Brain microvascular endothelial cell (primary cell): ENCODE measurements around the gene CDH13.

Experiments
- DNase-seq: peaks from one replicate; pipeline ENCODE4 v3.0.0-alpha.2; 2020
- H3K27ac ChIP-seq: fragments of 250-450 bp; sonication (Bioruptor Pico); 2 replicates; pipeline ENCODE4 v1.5.1; 2020; ENCODE audit warnings: mild to moderate bottlenecking, moderate library complexity
- H3K27me3 ChIP-seq: fragments of 250-450 bp; sonication (Bioruptor Pico); replicated peaks from 2 replicates; pipeline ENCODE4 v1.5.1; 2020; ENCODE audit warnings: mild to moderate bottlenecking
- H3K36me3 ChIP-seq: fragments of 250-450 bp; sonication (Bioruptor Pico); replicated peaks from 2 replicates; pipeline ENCODE4 v1.5.1; 2020; ENCODE audit warnings: mild to moderate bottlenecking
- H3K4me3 ChIP-seq: 2 replicates; pipeline ENCODE4 v1.5.1; 2011; ENCODE audit warnings: low read depth, mild to moderate bottlenecking, control low read depth, low read length, moderate library complexity
- in situ Hi-C: cut with HindIII; loops from 2 replicates; pipeline ENCODE4 v1.10.0; 2017; ENCODE audit warnings: low sequenced_read_pairs, low pct_ligation_motif_present
- TF ChIP-seq, protein P1 (sequence below): IDR thresholded peaks from 2 replicates; pipeline ENCODE4 v1.5.1; 2011; ENCODE audit warnings: low read depth, mild to moderate bottlenecking, moderate library complexity, low read length, control low read depth, inconsistent platforms; ENCODE audit errors: missing control alignments

Gene CDH13

DNA sequence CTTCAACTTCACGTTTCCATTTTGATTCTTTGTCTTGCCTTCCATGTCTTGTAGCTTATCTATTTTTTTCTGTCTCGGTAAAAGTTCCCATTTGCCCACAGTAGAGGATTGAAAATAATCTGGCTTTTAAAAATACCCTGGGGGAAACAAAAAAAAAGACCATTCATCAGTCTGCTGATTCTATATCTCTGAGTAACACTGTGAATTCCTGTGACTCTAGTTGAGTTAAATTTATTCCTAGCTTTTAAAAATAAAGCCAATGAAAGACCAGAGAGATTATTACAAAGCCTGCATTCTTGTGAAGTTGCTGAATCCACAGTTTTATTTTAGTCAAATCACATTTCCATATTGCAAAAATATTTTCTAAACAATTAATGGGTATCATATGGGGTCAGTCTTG, 532.3 kb downstream of the CDH13 start:
- in situ Hi-C loops, result no loop called here
- Histone ChIP-seq H3K27ac (no peak overlapping the region), H3K27me3 (no peaks in the 10 kb centered on the region), H3K36me3 (no peaks in the 10 kb centered on the region), H3K4me3 (no peak overlapping the region)
- TF ChIP-seq, protein P1, sequence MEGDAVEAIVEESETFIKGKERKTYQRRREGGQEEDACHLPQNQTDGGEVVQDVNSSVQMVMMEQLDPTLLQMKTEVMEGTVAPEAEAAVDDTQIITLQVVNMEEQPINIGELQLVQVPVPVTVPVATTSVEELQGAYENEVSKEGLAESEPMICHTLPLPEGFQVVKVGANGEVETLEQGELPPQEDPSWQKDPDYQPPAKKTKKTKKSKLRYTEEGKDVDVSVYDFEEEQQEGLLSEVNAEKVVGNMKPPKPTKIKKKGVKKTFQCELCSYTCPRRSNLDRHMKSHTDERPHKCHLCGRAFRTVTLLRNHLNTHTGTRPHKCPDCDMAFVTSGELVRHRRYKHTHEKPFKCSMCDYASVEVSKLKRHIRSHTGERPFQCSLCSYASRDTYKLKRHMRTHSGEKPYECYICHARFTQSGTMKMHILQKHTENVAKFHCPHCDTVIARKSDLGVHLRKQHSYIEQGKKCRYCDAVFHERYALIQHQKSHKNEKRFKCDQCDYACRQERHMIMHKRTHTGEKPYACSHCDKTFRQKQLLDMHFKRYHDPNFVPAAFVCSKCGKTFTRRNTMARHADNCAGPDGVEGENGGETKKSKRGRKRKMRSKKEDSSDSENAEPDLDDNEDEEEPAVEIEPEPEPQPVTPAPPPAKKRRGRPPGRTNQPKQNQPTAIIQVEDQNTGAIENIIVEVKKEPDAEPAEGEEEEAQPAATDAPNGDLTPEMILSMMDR, result no peak
- DNase-seq, result no peak

GRCh38 chr16:83160287-83161020, 533.7 kb downstream of the CDH13 start:
- no peak overlapping the region for H3K27ac ChIP-seq
- TF ChIP-seq, protein P1, result no peak
- in situ Hi-C loops, result no loop called here
- no peak for DNase-seq
- no peak overlapping the region for H3K4me3 ChIP-seq
- no peaks in the 10 kb centered on the region for H3K27me3 ChIP-seq
- H3K36me3 ChIP-seq, result no peaks in the 10 kb centered on the region

DNA sequence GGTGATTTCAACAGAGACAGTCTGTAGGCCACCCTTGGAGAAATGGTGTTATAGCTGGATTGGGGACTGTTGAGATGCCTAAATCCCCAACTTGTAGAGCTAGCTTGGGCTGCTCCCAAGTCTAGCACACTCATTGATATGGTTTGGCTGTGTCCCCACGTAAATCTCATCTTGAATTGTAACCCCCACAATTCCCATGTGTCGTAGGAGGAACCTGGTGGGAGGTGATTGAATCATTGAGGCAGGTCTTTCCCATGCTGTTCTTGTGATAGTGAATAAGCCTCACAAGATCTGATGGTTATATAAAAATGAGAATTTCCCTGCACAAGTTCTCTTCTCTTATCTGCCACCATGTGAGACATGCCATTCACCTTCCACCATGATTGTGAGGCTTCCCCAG, 536.0 kb downstream of the CDH13 start:
- TF ChIP-seq, protein P1, result no peak
- no peak for DNase-seq
- in situ Hi-C loops, result no loop called here
- Histone ChIP-seq H3K36me3 (no peaks in the 10 kb centered on the region), H3K27me3 (no peaks in the 10 kb centered on the region), H3K27ac (no peak overlapping the region), H3K4me3 (no peak overlapping the region)

DNA sequence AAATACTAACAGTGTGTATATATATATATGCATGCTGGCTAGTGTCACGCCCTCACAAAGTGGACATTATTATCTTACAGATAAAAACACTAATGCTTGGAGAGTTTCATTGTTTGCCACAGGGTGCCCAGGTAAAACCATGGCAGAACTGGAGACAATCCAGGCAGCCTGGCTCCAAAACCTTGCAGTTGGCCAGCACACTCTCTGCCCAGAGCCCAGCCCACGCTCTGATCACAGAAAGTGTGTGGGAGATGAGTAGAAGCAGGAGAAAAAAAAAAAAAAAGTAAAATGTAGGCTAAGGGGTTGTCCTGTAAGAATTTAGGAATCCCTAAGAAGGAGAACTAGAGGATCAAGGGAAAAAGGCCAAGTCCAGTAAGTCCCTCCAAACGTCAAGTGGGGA, 538.0 kb downstream of the CDH13 start:
- Histone ChIP-seq H3K4me3 (no peak overlapping the region), H3K27me3 (no peaks in the 10 kb centered on the region), H3K27ac (no peak overlapping the region), H3K36me3 (no peaks in the 10 kb centered on the region)
- in situ Hi-C loops, result no loop called here
- TF ChIP-seq, protein P1, result no peak
- no peak for DNase-seq

DNA sequence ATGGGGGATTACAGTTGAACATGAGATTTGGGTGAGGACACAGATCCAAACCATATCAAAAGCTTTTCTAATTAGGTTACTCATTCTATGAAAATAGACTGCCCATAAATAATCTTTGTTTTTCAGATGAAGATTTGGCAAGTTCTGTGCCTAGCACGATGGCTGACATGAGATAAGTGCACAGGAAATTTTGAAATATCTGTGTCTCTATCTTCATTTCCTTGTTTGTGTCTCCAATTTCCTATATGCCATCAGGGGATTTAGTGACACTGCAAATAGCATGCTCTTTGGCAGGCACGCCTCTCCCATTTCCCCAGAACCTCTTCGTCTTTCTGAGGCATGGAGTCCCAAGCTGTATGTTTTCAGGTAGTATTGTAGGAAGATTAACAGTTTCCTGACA, 544.6 kb downstream of the CDH13 start:
- H3K4me3 ChIP-seq, result no peak overlapping the region
- in situ Hi-C loops, result no loop called here
- no peak overlapping the region for H3K27ac ChIP-seq
- DNase-seq, result no peak
- H3K36me3 ChIP-seq, result no peaks in the 10 kb centered on the region
- H3K27me3 ChIP-seq, result no peaks in the 10 kb centered on the region
- TF ChIP-seq, protein P1, result no peak

- in situ Hi-C loops, result no loop called here
- Histone ChIP-seq H3K27ac (no peak overlapping the region), H3K27me3 (no peaks in the 10 kb centered on the region), H3K4me3 (no peak overlapping the region), H3K36me3 (no peaks in the 10 kb centered on the region)
- TF ChIP-seq, protein P1, result no peak
- DNase-seq, result no peak
Measured at GRCh38 chr16:83174671-83175070, 547.9 kb downstream of the CDH13 start.
